IPS DF 4.7 (cell line): ENCODE data around the gene CEP126.
A peak's percentile ranks its signal among the peaks of the same experiment; 100 is the strongest.

Experiments
- DNase-seq: peaks from one replicate; pipeline ENCODE4 v3.0.0-alpha.2; 2013; ENCODE audit warnings: low spot score; ENCODE audit errors: extremely low read depth

The CEP126 gene

GRCh38 chr11:101914738-101915426 lies at the start of gene CEP126:
Gene CEP126 (plus strand): TSS chr11:101915010. CDS start chr11:101915285, 275 bp downstream.
- DNase-seq: peak; percentile 72

- no peak for DNase-seq
These were observed 48.0 kb upstream of the CEP126 start for GRCh38 chr11:101866619-101867491.

- DNase-seq: no peak
These were observed 46.9 kb upstream of the CEP126 start for GRCh38 chr11:101867951-101868350.

- no peak for DNase-seq
These were observed 44.3 kb upstream of the CEP126 start for GRCh38 chr11:101870510-101870909.

GRCh38 chr11:101872171-101872882 lies 42.5 kb upstream of the CEP126 start:
- no peak for DNase-seq

GRCh38 chr11:101880222-101880621 lies 34.6 kb upstream of the CEP126 start:
- DNase-seq: peak; percentile 38

- DNase-seq: no peak
These were observed 33.2 kb upstream of the CEP126 start for GRCh38 chr11:101881586-101881985.

- no peak for DNase-seq
These were observed 29.2 kb upstream of the CEP126 start for GRCh38 chr11:101885631-101886030.

GRCh38 chr11:101889767-101890166 lies 25.0 kb upstream of the CEP126 start:
- no peak for DNase-seq

- DNase-seq: no peak
These were observed 20.3 kb upstream of the CEP126 start for GRCh38 chr11:101894505-101894904.

- no peak for DNase-seq
These were observed 7.0 kb upstream of the CEP126 start for GRCh38 chr11:101907815-101908214.

- DNase-seq: no peak
These were observed 5.7 kb upstream of the CEP126 start for GRCh38 chr11:101909087-101909486.

GRCh38 chr11:101912823-101913284 lies 2.0 kb upstream of the CEP126 start:
- DNase-seq: no peak

- DNase-seq: no peak
These were observed 1.2 kb upstream of the CEP126 start for GRCh38 chr11:101913656-101914055.

- DNase-seq: no peak
These were observed 471 bp upstream of the CEP126 start for GRCh38 chr11:101914341-101914737.

GRCh38 chr11:101915791-101916291 lies 1.0 kb downstream of the CEP126 start:
- DNase-seq: no peak

- no peak for DNase-seq
These were observed 1.6 kb downstream of the CEP126 start, which contains the start of gene ANGPTL5 for GRCh38 chr11:101916422-101916821. Gene ANGPTL5 (minus strand): TSS chr11:101916522. CDS start chr11:101907909, 8,613 bp downstream.

GRCh38 chr11:101917226-101917625 lies 2.4 kb downstream of the CEP126 start:
- no peak for DNase-seq

GRCh38 chr11:101920992-101921391 lies 6.2 kb downstream of the CEP126 start:
- no peak for DNase-seq

GRCh38 chr11:101923554-101923953 lies 8.7 kb downstream of the CEP126 start:
- DNase-seq: no peak

- no peak for DNase-seq
These were observed 14.6 kb downstream of the CEP126 start for GRCh38 chr11:101929294-101929915.
